ENCODE data around the gene USP11.

DNA sequence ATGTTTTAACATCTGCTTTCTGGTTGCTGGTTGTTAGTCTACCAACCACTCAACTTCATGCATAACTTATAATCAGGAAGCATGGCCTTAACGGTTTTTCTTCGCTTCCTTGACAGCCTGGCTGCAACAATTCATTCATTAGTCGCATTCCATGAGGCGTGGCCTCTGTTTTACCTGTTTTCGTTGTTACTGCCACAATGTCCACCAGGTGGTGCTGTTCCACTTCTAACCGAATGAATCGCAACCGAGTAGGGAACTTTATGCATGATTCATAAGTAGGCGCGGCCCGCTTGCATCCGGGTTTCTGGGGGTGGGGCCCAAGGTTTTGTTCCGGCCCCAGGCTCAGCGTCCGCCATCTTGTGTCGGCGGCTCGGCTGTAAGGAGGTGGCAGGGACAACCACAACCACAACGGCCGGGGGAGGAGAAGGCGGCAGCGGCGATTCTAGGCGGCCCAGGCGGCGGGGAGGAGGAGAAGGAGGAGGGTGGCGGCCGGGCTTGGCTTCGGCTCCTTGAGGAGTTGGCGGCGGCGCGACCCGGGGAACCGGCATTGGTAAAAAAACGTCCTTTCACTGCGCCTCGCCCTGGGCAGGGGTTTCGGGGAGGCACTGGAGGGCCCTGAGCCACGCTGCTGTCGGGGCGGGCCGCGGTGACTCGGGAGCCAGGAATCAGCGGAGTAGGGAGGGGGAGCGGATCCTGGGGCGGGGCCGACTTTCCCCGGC lies 39.2 kb upstream of the USP11 start, which contains the start of gene UBA1:
- TF ChIP-seq, protein P1, sequence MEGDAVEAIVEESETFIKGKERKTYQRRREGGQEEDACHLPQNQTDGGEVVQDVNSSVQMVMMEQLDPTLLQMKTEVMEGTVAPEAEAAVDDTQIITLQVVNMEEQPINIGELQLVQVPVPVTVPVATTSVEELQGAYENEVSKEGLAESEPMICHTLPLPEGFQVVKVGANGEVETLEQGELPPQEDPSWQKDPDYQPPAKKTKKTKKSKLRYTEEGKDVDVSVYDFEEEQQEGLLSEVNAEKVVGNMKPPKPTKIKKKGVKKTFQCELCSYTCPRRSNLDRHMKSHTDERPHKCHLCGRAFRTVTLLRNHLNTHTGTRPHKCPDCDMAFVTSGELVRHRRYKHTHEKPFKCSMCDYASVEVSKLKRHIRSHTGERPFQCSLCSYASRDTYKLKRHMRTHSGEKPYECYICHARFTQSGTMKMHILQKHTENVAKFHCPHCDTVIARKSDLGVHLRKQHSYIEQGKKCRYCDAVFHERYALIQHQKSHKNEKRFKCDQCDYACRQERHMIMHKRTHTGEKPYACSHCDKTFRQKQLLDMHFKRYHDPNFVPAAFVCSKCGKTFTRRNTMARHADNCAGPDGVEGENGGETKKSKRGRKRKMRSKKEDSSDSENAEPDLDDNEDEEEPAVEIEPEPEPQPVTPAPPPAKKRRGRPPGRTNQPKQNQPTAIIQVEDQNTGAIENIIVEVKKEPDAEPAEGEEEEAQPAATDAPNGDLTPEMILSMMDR (IDR thresholded peaks at IDR 0.05; ENCODE audit: low read depth, low read length): peak; percentile 70
- TF ChIP-seq EZH2phosphoT487 (IDR thresholded peaks at IDR 0.05; ENCODE audit: low read depth): no peak
